A549 (cell line): ENCODE results near the gene RCOR2.

Experiments used
- BHLHE40 ChIP-seq: IDR thresholded peaks from 2 replicates; pipeline ENCODE4 v1.6.1; 2012; ENCODE audit warnings: low read depth, low read length, inconsistent platforms
- CHD4 ChIP-seq: fragments of 200-600 bp; sonication (generic); IDR thresholded peaks from 2 replicates; pipeline ENCODE4 v1.6.1; 2016; ENCODE audit warnings: antibody characterized with exemption, mild to moderate bottlenecking, borderline replicate concordance
- EP300 ChIP-seq, 2 experiments: fragments of >200 bp; sonication (Bioruptor Twin); formaldehyde crosslinking; IDR thresholded peaks; 2 replicates in 1 of 2; 3 replicates in 1 of 2; pipeline ENCODE4 v1.6.1; 2016 to 2017
- ESRRA ChIP-seq: fragments of 150-350 bp; IDR thresholded peaks from 2 replicates; pipeline ENCODE4 v1.6.1; 2014; ENCODE audit warnings: mild to moderate bottlenecking, low read length, borderline replicate concordance
- HDAC2 ChIP-seq: fragments of 200-600 bp; sonication (generic); IDR thresholded peaks from 2 replicates; pipeline ENCODE4 v1.6.1; 2016
- KDM1A ChIP-seq: fragments of 200-600 bp; sonication (generic); IDR thresholded peaks from 2 replicates; pipeline ENCODE4 v1.6.1; 2016; ENCODE audit warnings: low read depth, mild to moderate bottlenecking
- MYC ChIP-seq: IDR thresholded peaks from 2 replicates; pipeline ENCODE4 v1.6.1; 2012; ENCODE audit warnings: mild to moderate bottlenecking, inconsistent platforms, low read length, improper control_type of control experiment, borderline replicate concordance
- POLR2A ChIP-seq: IDR thresholded peaks from 2 replicates; pipeline ENCODE4 v1.6.1; 2012; ENCODE audit warnings: mild to moderate bottlenecking, low read length
- RCOR1 ChIP-seq: fragments of 150-350 bp; IDR thresholded peaks from 2 replicates; pipeline ENCODE4 v1.6.1; 2014; ENCODE audit warnings: antibody characterized with exemption, low read length, low read depth
- RNF2 ChIP-seq: fragments of 200-600 bp; sonication (generic); IDR thresholded peaks from 2 replicates; pipeline ENCODE4 v1.6.1; 2016; ENCODE audit warnings: low read depth, mild to moderate bottlenecking, antibody characterized with exemption, moderate library complexity, borderline replicate concordance
- SMC3 ChIP-seq: fragments of >200 bp; sonication (Bioruptor Twin); formaldehyde crosslinking; IDR thresholded peaks from 3 replicates; pipeline ENCODE4 v1.6.1; 2018; ENCODE audit warnings: inconsistent platforms
- SREBF2 ChIP-seq: fragments of 450-650 bp; IDR thresholded peaks from 2 replicates; pipeline ENCODE4 v1.6.1; 2014; ENCODE audit warnings: mild to moderate bottlenecking, moderate library complexity
- TF ChIP-seq, protein P1 (sequence below): fragments of >200 bp; sonication (Bioruptor Twin); formaldehyde crosslinking; IDR thresholded peaks from 3 replicates; pipeline ENCODE4 v1.5.1; 2016
- TF ChIP-seq, protein P2 (sequence below): IDR thresholded peaks from 2 replicates; pipeline ENCODE4 v1.6.1; 2012

DNA sequence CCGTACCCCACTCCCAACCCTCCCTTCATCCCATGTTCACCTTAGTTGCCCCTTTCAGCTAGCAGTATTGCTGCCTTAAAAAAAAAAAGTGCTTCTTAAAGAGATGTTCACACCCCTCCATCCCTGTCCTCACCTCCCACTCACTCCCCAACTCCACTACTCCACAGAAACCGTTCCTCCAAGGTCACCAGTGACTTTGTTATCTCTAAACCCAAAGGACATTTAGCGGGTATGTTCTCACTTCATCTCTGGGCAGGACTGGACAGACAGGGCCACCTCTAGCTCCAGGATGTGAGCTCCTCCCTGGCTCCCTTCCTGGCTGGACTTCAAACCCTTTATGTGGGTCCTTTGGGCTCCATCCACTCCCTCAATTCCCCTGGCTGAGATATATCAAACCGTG is 6.4 kb upstream of the RCOR2 start:
- TF ChIP-seq HDAC2 (no peak), RNF2 (no peak), SREBF2 (no peak), KDM1A (no peak), EP300 (IDR thresholded peaks at IDR 0.05) (no peak), POLR2A (no peak), ESRRA (no peak), BHLHE40 (no peak), CHD4 (no peak), SMC3 (no peak), RCOR1 (no peak), MYC (no peak)
- TF ChIP-seq, protein P1, sequence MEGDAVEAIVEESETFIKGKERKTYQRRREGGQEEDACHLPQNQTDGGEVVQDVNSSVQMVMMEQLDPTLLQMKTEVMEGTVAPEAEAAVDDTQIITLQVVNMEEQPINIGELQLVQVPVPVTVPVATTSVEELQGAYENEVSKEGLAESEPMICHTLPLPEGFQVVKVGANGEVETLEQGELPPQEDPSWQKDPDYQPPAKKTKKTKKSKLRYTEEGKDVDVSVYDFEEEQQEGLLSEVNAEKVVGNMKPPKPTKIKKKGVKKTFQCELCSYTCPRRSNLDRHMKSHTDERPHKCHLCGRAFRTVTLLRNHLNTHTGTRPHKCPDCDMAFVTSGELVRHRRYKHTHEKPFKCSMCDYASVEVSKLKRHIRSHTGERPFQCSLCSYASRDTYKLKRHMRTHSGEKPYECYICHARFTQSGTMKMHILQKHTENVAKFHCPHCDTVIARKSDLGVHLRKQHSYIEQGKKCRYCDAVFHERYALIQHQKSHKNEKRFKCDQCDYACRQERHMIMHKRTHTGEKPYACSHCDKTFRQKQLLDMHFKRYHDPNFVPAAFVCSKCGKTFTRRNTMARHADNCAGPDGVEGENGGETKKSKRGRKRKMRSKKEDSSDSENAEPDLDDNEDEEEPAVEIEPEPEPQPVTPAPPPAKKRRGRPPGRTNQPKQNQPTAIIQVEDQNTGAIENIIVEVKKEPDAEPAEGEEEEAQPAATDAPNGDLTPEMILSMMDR: no peak
- TF ChIP-seq, protein P2, sequence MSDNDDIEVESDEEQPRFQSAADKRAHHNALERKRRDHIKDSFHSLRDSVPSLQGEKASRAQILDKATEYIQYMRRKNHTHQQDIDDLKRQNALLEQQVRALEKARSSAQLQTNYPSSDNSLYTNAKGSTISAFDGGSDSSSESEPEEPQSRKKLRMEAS: no peak
